Adrenal gland (tissue), 12 donors: ENCODE data around the gene ANO2. TPM values are rescaled to one million over a fixed set of nuclear protein-coding genes. Genes with fewer than 3 reads are reported as not detected.

Experiments
- DNase-seq, 7 donors: peaks; one replicate each; pipeline ENCODE4 v3.0.0-alpha.2; 2019 to 2020
- H3K27ac ChIP-seq, 5 donors: fragments of 200-600 bp; sonication (generic) in 4 of 5; 1 replicate in 3 of 5; 2 replicates in 2 of 5; pipeline versions ENCODE4 v1.5.1 to v1.8.0; 2016 to 2020; ENCODE audit warnings: mild to moderate bottlenecking in 1 of 5
- H3K27me3 ChIP-seq: fragments of 200-600 bp; 2 replicates; pipeline ENCODE4 v1.8.0; 2021
- H3K36me3 ChIP-seq, 2 donors: fragments of 200-600 bp; replicated peaks in 1 of 2; 1 replicate in 1 of 2; 2 replicates in 1 of 2; pipeline versions ENCODE4 v1.5.1 to v1.8.0; 2018 to 2022
- H3K4me1 ChIP-seq, 2 donors: fragments of 200-600 bp; replicated peaks in 1 of 2; 1 replicate in 1 of 2; 2 replicates in 1 of 2; pipeline versions ENCODE4 v1.5.1 to v1.8.0; 2018 to 2021
- H3K4me3 ChIP-seq, 4 donors: fragments of 200-600 bp; sonication (generic) in 3 of 4; one replicate each; pipeline ENCODE4 v1.5.1; 2016 to 2018
- H3K9me3 ChIP-seq, 3 donors: fragments of 200-600 bp; sonication (generic) in 1 of 3; replicated peaks in 1 of 3; 1 replicate in 2 of 3; 2 replicates in 1 of 3; pipeline versions ENCODE4 v1.5.1 to v1.8.0; 2016 to 2021
- CTCF ChIP-seq, 6 experiments: fragments of 450-650 bp in 4 of 6; fragments of 200-600 bp in 2 of 6; sonication (generic) in 1 of 6; IDR thresholded peaks; 1 replicate in 5 of 6; 2 replicates in 1 of 6; pipeline versions ENCODE4 v1.5.1 to v1.8.0; 2016 to 2021; ENCODE audit warnings: antibody characterized with exemption in 6 of 6, mild to moderate bottlenecking in 2 of 6, moderate library complexity in 1 of 6
- POLR2A ChIP-seq, 2 donors: fragments of 450-650 bp; IDR thresholded peaks; one replicate each; pipeline ENCODE4 v1.6.1; 2017; ENCODE audit warnings: antibody characterized with exemption in 2 of 2, mild to moderate bottlenecking in 2 of 2, moderate library complexity in 1 of 2
- WGBS, 4 donors: extraction: QIAGEN DNeasy Blood & Tissue Kit in 2 of 4; methylation state at CpG; one replicate each; pipeline versions ENCODE4 v1.1.5 to v1.1.7; 2013 to 2017; 5-methylcytosine and 5-hydroxymethylcytosine counted together
- intact Hi-C, 2 donors: fragments of 100-400 bp; cut with DNase I; formaldehyde crosslinking; loops; one replicate each; pipeline versions ENCODE4 v1.14.1 to v1.15.0; 2022 to 2023
- polyA plus RNA-seq, 3 donors: library from polyadenylated mRNA; stranded (reverse); fragments of 200-250 nt in 2 of 3; fragments of 350-450 nt in 1 of 3; fragmentation: Illumina TruSeq in 1 of 3; extraction: RNeasy Lipid Tissue Mini Kit (QIAGEN cat#74804) in 1 of 3; gene quantifications; one replicate each; pipeline ENCODE4 v1.2.3, GENCODE V29; 2013 to 2014
- total RNA-seq, 9 donors: library from RNA; depleted of rRNA in 4 of 9; stranded (reverse); fragments of >200 nt in 4 of 9; fragments of 120-200 nt in 1 of 9; fragmentation: NEBNext Ultra II Directional in 1 of 9; extraction: Animal tissue kit (Norgen Biotek cat#: 25700) in 1 of 9; gene quantifications; one replicate each; pipeline versions ENCODE4 v1.1.0 to v1.2.4, GENCODE V29; 2013 to 2023
- donor health status: healthy with polysubstance abuse.
- donor health status: Bipolar disorder and iron deficiency.
- donor health status: DM: yes; HTN: yes; CAD: no.
- donor health status: DM: no; HTN: no; CAD: no.
- donor health status: DM: no; HTN: no; CAD: no.
- donor health status: DM: yes; HTN: yes; CAD: no.

The ANO2 gene
- total and polyA plus RNA-seq, 12 donors = 0.17 to 1.8 (median 0.88) TPM; not detected in 1

GRCh38 chr12:5518584-5519365, 426.3 kb downstream of the ANO2 start:
- Histone ChIP-seq H3K27me3 (no peaks in the 10 kb centered on the region), H3K4me3 (no peak overlapping the region), H3K9me3 (no peaks in the 10 kb centered on the region), H3K27ac (no peak overlapping the region), H3K4me1 (no peaks in the 10 kb centered on the region), H3K36me3 (no peaks in the 10 kb centered on the region)
- WGBS, 4 donors = 84 to 88% (median 86%) methylated on average over 7 to 8 of the region's 8 CpGs
- no peak for TF ChIP-seq POLR2A (IDR thresholded peaks at IDR 0.05)
- TF ChIP-seq CTCF (IDR thresholded peaks at IDR 0.05) = no peak
- no peak for DNase-seq
- intact Hi-C loops = no loop called here

GRCh38 chr12:5516371-5517241, 428.5 kb downstream of the ANO2 start:
- DNase-seq = no peak
- no peak overlapping the region for H3K4me3 ChIP-seq
- H3K4me1 ChIP-seq = no peaks in the 10 kb centered on the region
- H3K27ac ChIP-seq = no peak overlapping the region
- H3K9me3 ChIP-seq = no peaks in the 10 kb centered on the region
- intact Hi-C loops = no loop called here
- 80 to 91% (median 84%) methylated on average over 6 to 8 of the region's 8 CpGs for WGBS, 4 donors
- TF ChIP-seq CTCF (IDR thresholded peaks at IDR 0.05) (no peak), POLR2A (IDR thresholded peaks at IDR 0.05) (no peak)
- no peaks in the 10 kb centered on the region for H3K36me3 ChIP-seq
- H3K27me3 ChIP-seq = no peaks in the 10 kb centered on the region

DNA sequence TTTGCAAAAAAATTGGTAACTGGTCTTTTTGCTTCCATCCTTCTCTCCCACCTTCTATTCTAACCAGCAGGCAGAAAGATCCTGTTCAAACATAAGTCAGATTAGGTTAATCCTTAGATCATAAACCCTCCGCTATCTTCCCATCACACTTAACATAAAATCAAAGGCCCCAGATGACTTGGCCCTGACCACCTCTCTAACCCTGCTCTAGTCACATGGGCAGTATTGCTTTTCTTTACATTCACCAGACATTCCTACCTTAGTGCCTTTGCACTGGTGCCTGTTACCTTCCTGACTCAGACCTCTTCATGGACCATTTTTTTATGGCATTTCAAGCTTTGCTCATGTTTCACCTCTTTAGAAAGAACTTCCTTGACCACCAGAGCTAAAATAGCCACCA, 429.6 kb downstream of the ANO2 start:
- no peak overlapping the region for H3K27ac ChIP-seq
- H3K9me3 ChIP-seq = no peaks in the 10 kb centered on the region
- H3K36me3 ChIP-seq = no peaks in the 10 kb centered on the region
- DNase-seq = no peak
- no peaks in the 10 kb centered on the region for H3K27me3 ChIP-seq
- intact Hi-C loops = no loop called here
- H3K4me1 ChIP-seq = no peaks in the 10 kb centered on the region
- TF ChIP-seq POLR2A (IDR thresholded peaks at IDR 0.05) = no peak
- TF ChIP-seq CTCF (IDR thresholded peaks at IDR 0.05) = no peak
- WGBS, 4 donors = 86 to 100% (median 97%) methylated on average over 1 of the region's 1 CpG
- H3K4me3 ChIP-seq = no peak overlapping the region

GRCh38 chr12:5514545-5514944, 430.5 kb downstream of the ANO2 start:
- no peaks in the 10 kb centered on the region for H3K9me3 ChIP-seq
- no peak overlapping the region for H3K4me3 ChIP-seq
- 73 to 94% (median 89%) methylated on average over 4 of the region's 4 CpGs for WGBS, 4 donors
- H3K36me3 ChIP-seq = no peaks in the 10 kb centered on the region
- no peak for TF ChIP-seq CTCF (IDR thresholded peaks at IDR 0.05)
- no peak for TF ChIP-seq POLR2A (IDR thresholded peaks at IDR 0.05)
- intact Hi-C loops = no loop called here
- H3K4me1 ChIP-seq = no peaks in the 10 kb centered on the region
- no peaks in the 10 kb centered on the region for H3K27me3 ChIP-seq
- no peak for DNase-seq
- no peak overlapping the region for H3K27ac ChIP-seq
